Prostate gland (tissue), 2 donors: ENCODE results near the gene VEGFB. TPM values are rescaled to one million over a fixed set of nuclear protein-coding genes. Genes with fewer than 3 reads are reported as not detected.

Experiments
- DNase-seq: peaks from one replicate; pipeline ENCODE4 v3.0.0-alpha.2; 2019; ENCODE audit warnings: low spot score
- H3K27ac ChIP-seq, 2 donors: fragments of 200-600 bp; sonication (generic); 2 replicates each; pipeline ENCODE4 v1.5.1; 2017 to 2019
- H3K27me3 ChIP-seq: fragments of 200-600 bp; sonication (generic); replicated peaks from 2 replicates; pipeline ENCODE4 v1.5.1; 2019; ENCODE audit not compliant: insufficient read depth
- H3K36me3 ChIP-seq, 2 donors: fragments of 200-600 bp; sonication (generic); 1 replicate in 1 of 2; 2 replicates in 1 of 2; pipeline versions ENCODE4 v1.5.1 to v1.8.1; 2017 to 2019
- H3K4me1 ChIP-seq: fragments of 200-600 bp; sonication (generic); replicated peaks from 2 replicates; pipeline ENCODE4 v1.5.1; 2019
- H3K4me3 ChIP-seq, 2 donors: fragments of 200-600 bp; sonication (generic); 2 replicates each; pipeline ENCODE4 v1.5.1; 2017 to 2019
- H3K9me3 ChIP-seq: fragments of 200-600 bp; sonication (generic); 2 replicates; pipeline ENCODE4 v1.5.1; 2017
- CTCF ChIP-seq, 4 experiments: fragments of 200-600 bp in 2 of 4; fragments of 450-650 bp in 2 of 4; sonication (generic) in 2 of 4; IDR thresholded peaks; 1 replicate in 3 of 4; 2 replicates in 1 of 4; pipeline ENCODE4 v1.5.1; 2016 to 2019; ENCODE audit warnings: antibody characterized with exemption in 4 of 4, mild to moderate bottlenecking in 2 of 4, moderate library complexity in 2 of 4
- POLR2A ChIP-seq: fragments of 450-650 bp; IDR thresholded peaks from one replicate; pipeline ENCODE4 v1.6.1; 2016; ENCODE audit warnings: antibody characterized with exemption, mild to moderate bottlenecking
- POLR2AphosphoS5 ChIP-seq: sonication (generic); formaldehyde crosslinking; IDR thresholded peaks from one replicate; pipeline ENCODE4 v1.6.1; 2017; ENCODE audit warnings: antibody characterized with exemption
- WGBS: methylation state at CpG from one replicate; pipeline ENCODE4 v1.1.5; 2018; 5-methylcytosine and 5-hydroxymethylcytosine counted together
- intact Hi-C: fragments of 100-400 bp; cut with DNase I; formaldehyde crosslinking; loops from one replicate; pipeline ENCODE4 v1.14.2; 2022
- total RNA-seq, 2 donors: library from RNA; depleted of rRNA; stranded (reverse); fragments of >200 nt; gene quantifications; one replicate each; pipeline ENCODE4 v1.1.0, GENCODE V29; 2016

VEGFB gene
- total RNA-seq, 2 donors from 2014 or later, result 50.9 to 91.2 TPM

- peak; percentile 96 for DNase-seq
- Histone ChIP-seq H3K27ac (peak within 1 kb of the TSS; percentile 88 to 92), H3K4me1 (peaks cover 26% of the 10 kb centered on the region), H3K4me3 (peak within 1 kb of the TSS; percentile 61 to 82), H3K9me3 (no peaks in the 10 kb centered on the region), H3K27me3 (no peaks in the 10 kb centered on the region), H3K36me3 (no peaks in the 10 kb centered on the region)
- TF ChIP-seq CTCF (IDR thresholded peaks at IDR 0.05), result peak in 1 of 4 experiments; percentile 5
- TF ChIP-seq POLR2A, result peak; percentile 49
- peak; percentile 93 for TF ChIP-seq POLR2AphosphoS5
- intact Hi-C loops, result no loop called here
- under 1% methylated on average over 56 of the region's 62 CpGs for WGBS
Measured at GRCh38 chr11:64230171-64230984, 4.0 kb upstream of the VEGFB start, which contains the start of gene DNAJC4. DNAJC4 (plus strand) TSS chr11:64230548; CDS start chr11:64230855, 307 bp downstream.

- H3K27me3 ChIP-seq, result no peaks in the 10 kb centered on the region
- no peaks in the 10 kb centered on the region for H3K36me3 ChIP-seq
- 9% methylated on average over 8 of the region's 8 CpGs for WGBS
- H3K4me3 ChIP-seq, result peak overlapping the region; percentile 61 to 82
- TF ChIP-seq POLR2AphosphoS5, result no peak
- TF ChIP-seq CTCF (IDR thresholded peaks at IDR 0.05), result no peak
- TF ChIP-seq POLR2A, result no peak
- H3K9me3 ChIP-seq, result no peaks in the 10 kb centered on the region
- no peak for DNase-seq
- intact Hi-C loops, result no loop called here
- H3K4me1 ChIP-seq, result peaks cover 26% of the 10 kb centered on the region
- peak overlapping the region; percentile 88 to 92 for H3K27ac ChIP-seq
Measured at GRCh38 chr11:64230985-64231365, 3.4 kb upstream of the VEGFB start.

GRCh38 chr11:64231546-64231945 is 2.8 kb upstream of the VEGFB start:
- DNase-seq, result no peak
- TF ChIP-seq POLR2A (no peak), CTCF (IDR thresholded peaks at IDR 0.05) (no peak), POLR2AphosphoS5 (no peak)
- Histone ChIP-seq H3K9me3 (no peaks in the 10 kb centered on the region), H3K27me3 (no peaks in the 10 kb centered on the region), H3K4me1 (peaks cover 24% of the 10 kb centered on the region), H3K27ac (no peak overlapping the region), H3K36me3 (no peaks in the 10 kb centered on the region), H3K4me3 (no peak overlapping the region)
- intact Hi-C loops, result no loop called here
- 89% methylated on average over 7 of the region's 7 CpGs for WGBS

- WGBS, result 87% methylated on average over 14 of the region's 15 CpGs
- Histone ChIP-seq H3K4me3 (no peak overlapping the region), H3K27me3 (no peaks in the 10 kb centered on the region), H3K36me3 (no peaks in the 10 kb centered on the region), H3K27ac (no peak overlapping the region), H3K4me1 (peaks cover 20% of the 10 kb centered on the region), H3K9me3 (no peaks in the 10 kb centered on the region)
- no peak for DNase-seq
- intact Hi-C loops, result no loop called here
- TF ChIP-seq POLR2A, result no peak
- TF ChIP-seq CTCF (IDR thresholded peaks at IDR 0.05), result no peak
Measured at GRCh38 chr11:64232182-64232966, 2.0 kb upstream of the VEGFB start.
